ENCODE measurements around the gene MGMT. TPM values are rescaled to one million over a fixed set of nuclear protein-coding genes. Genes with fewer than 3 reads are reported as not detected.

MGMT gene
- total and polyA plus RNA-seq, 2 donors (not counting 3 experiments of a cell fraction or from before 2014, with no cell fraction given) = 15.0 to 15.2 TPM

GRCh38 chr10:129767751-129768150, 300.7 kb downstream of the MGMT start:
- BruUV-seq (replicated peaks) = no TSS peak
- Histone ChIP-seq H3K36me3 (ENCODE audit: control insufficient read depth in 2 of 2, extremely low read depth in 1 of 2, insufficient read depth in 2 of 2, low read length in 2 of 2) (no peaks in the 10 kb centered on the region), H3K79me2 (ENCODE audit: control insufficient read depth, insufficient read depth, low read length) (no peaks in the 10 kb centered on the region), H3K4me2 (ENCODE audit: insufficient read depth, low read length) (no peak overlapping the region), H4K20me1 (replicated peaks; ENCODE audit: control insufficient read depth, extremely low read depth, insufficient read depth, low read length) (no peaks in the 10 kb centered on the region), H3K9me3 (replicated peaks; ENCODE audit: control insufficient read depth, insufficient read depth, low read length) (no peaks in the 10 kb centered on the region), H2AFZ (ENCODE audit: low read depth, low read length) (no peak overlapping the region), H3K4me3 (replicated peaks in 1 of 3; ENCODE audit: insufficient read depth in 1 of 3, low read depth in 1 of 3, low read length in 3 of 3) (no peak overlapping the region), H3K9ac (replicated peaks; ENCODE audit: extremely low read depth, insufficient read depth, low read length) (no peak overlapping the region), H3K27me3 (ENCODE audit: control insufficient read depth in 2 of 2, insufficient read depth in 2 of 2, low read length in 2 of 2) (no peaks in the 10 kb centered on the region), H3K9me1 (replicated peaks; ENCODE audit: control insufficient read depth, extremely low read depth, insufficient read depth, low read length) (no peaks in the 10 kb centered on the region), H3K4me1 (ENCODE audit: control insufficient read depth, extremely low read depth, insufficient read depth, low read length) (no peaks in the 10 kb centered on the region), H3K27ac (ENCODE audit: insufficient read depth, low read depth, low read length) (no peak overlapping the region)
- dilution Hi-C loops (cut with MboI; ENCODE audit: extremely low pct_ligation_motif_present, low sequenced_read_pairs) (no loop called here), intact Hi-C loops (cut with micrococcal nuclease) (no loop called here)
- CTCF ChIA-PET = no interaction called here
- FAIRE-seq (no peak), DNase-seq (ENCODE audit: low read depth, low spot score) (no peak)
- no peak for TF ChIP-seq FOS (IDR thresholded peaks at IDR 0.05; ENCODE audit: borderline replicate concordance, insufficient read depth, low read length)
- no peak for TF ChIP-seq GATA2 (IDR thresholded peaks at IDR 0.05; ENCODE audit: insufficient read depth, insufficient read length, low read depth, low read length)
- no peak for TF ChIP-seq POLR2AphosphoS5 (IDR thresholded peaks at IDR 0.05; ENCODE audit: insufficient read depth, low read depth, low read length)
- TF ChIP-seq POLR2A (IDR thresholded peaks at IDR 0.05; ENCODE audit: low read depth, low read length) = no peak
- no peak for TF ChIP-seq JUN (IDR thresholded peaks at IDR 0.05; ENCODE audit: borderline replicate concordance, insufficient read depth, insufficient read length, low read depth)
- TF ChIP-seq CTCF (IDR thresholded peaks at IDR 0.05; ENCODE audit: extremely low read depth in 1 of 2, insufficient read depth in 1 of 2, low read depth in 1 of 2, low read length in 2 of 2) = no peak
- TF ChIP-seq MAX (IDR thresholded peaks at IDR 0.05; ENCODE audit: insufficient read depth, insufficient read length) = no peak
- TF ChIP-seq EZH2 (IDR thresholded peaks at IDR 0.05; ENCODE audit: borderline replicate concordance, low read depth, low read length, severe bottlenecking) = no peak
- TF ChIP-seq MYC (IDR thresholded peaks at IDR 0.05; ENCODE audit: low read depth, low read length) = no peak
- POLR2A ChIA-PET = no interaction called here
